Natural killer cell (primary cell): ENCODE measurements around the gene CUX1. TPM values are rescaled to one million over a fixed set of nuclear protein-coding genes. Genes with fewer than 3 reads are reported as not detected.

Source experiments
- ATAC-seq, 3 donors: fragments of 150-1000 bp in 2 of 3; fragments of 200-7000 bp in 1 of 3; cut with Tn5 transposase; 1 replicate in 1 of 3; 2 replicates in 2 of 3; pipeline ENCODE4 v1.10.0; 2021; ENCODE audit warnings: mild to moderate bottlenecking in 2 of 3, moderate library complexity in 2 of 3
- DNase-seq, 2 donors: peaks; one replicate each; pipeline versions ENCODE4 v3.0.0 to v3.0.0-alpha.2; 2013 to 2021; ENCODE audit warnings: mixed read lengths in 1 of 2
- H3K27ac ChIP-seq: one replicate; pipeline ENCODE4 v1.5.1; 2013; ENCODE audit warnings: mild to moderate bottlenecking, low read length
- H3K27me3 ChIP-seq: one replicate; pipeline ENCODE4 v1.6.1; 2013; ENCODE audit warnings: low read length; ENCODE audit not compliant: control insufficient read depth, insufficient read depth
- H3K36me3 ChIP-seq: one replicate; pipeline ENCODE4 v1.6.1; 2013; ENCODE audit warnings: low read length; ENCODE audit not compliant: control insufficient read depth, insufficient read depth
- H3K4me1 ChIP-seq: one replicate; pipeline ENCODE4 v1.6.1; 2013; ENCODE audit warnings: low read length; ENCODE audit not compliant: control insufficient read depth, insufficient read depth
- H3K4me3 ChIP-seq: one replicate; pipeline ENCODE4 v1.5.1; 2013; ENCODE audit warnings: low read length
- H3K9me3 ChIP-seq: one replicate; pipeline ENCODE4 v1.6.1; 2013; ENCODE audit warnings: low read length; ENCODE audit not compliant: control insufficient read depth, insufficient read depth
- H3K27ac Mint-ChIP-seq, 2 donors: one replicate each; pipeline ENCODE4 v1.8.0; 2022; ENCODE audit warnings: mild to moderate bottlenecking in 2 of 2, mixed read lengths in 2 of 2, moderate library complexity in 1 of 2
- H3K27me3 Mint-ChIP-seq, 2 donors: one replicate each; pipeline ENCODE4 v1.8.0; 2022; ENCODE audit warnings: low read depth in 2 of 2, mixed read lengths in 2 of 2
- H3K36me3 Mint-ChIP-seq: one replicate; pipeline ENCODE4 v1.8.0; 2022; ENCODE audit warnings: mixed read lengths
- H3K4me1 Mint-ChIP-seq, 2 donors: one replicate each; pipeline ENCODE4 v1.8.0; 2022; ENCODE audit warnings: mixed read lengths in 2 of 2
- H3K4me3 Mint-ChIP-seq: one replicate; pipeline ENCODE4 v1.8.0; 2022; ENCODE audit warnings: mild to moderate bottlenecking, moderate library complexity, mixed read lengths
- H3K9me3 Mint-ChIP-seq, 2 donors: one replicate each; pipeline ENCODE4 v1.8.0; 2022; ENCODE audit warnings: mixed read lengths in 2 of 2
- WGBS: methylation state at CpG from one replicate; pipeline ENCODE4 v1.1.7; 2013; ENCODE audit warnings: missing lambda C conversion rate; ENCODE audit not compliant: insufficient coverage; 5-methylcytosine and 5-hydroxymethylcytosine counted together
- intact Hi-C: fragments of 100-400 bp; cut with micrococcal nuclease; formaldehyde crosslinking; loops from one replicate; pipeline ENCODE4 v1.14.2; 2022
- total RNA-seq, 4 donors: library from RNA; stranded (reverse); fragments of 120-200 nt in 1 of 4; gene quantifications; one replicate each; pipeline versions ENCODE4 v1.2.3 to v1.2.4, GENCODE V29; 2013 to 2022
- TF ChIP-seq, protein P1 (sequence below): fragments of 200-600 bp; IDR thresholded peaks from one replicate; pipeline ENCODE4 v1.8.0; 2022; ENCODE audit warnings: antibody characterized with exemption

Gene CUX1
- total RNA-seq, 3 donors from 2014 or later (not counting 1 experiment from before 2014, with no cell fraction given): 59.8 to 77.4 (median 73.6) TPM

- H3K4me1 Mint-ChIP-seq: peaks cover 11 to 18% of the 10 kb centered on the region in 2 donors
- no peak overlapping the region for H3K27ac ChIP-seq
- DNase-seq: no peak
- H3K36me3 ChIP-seq: no peaks in the 10 kb centered on the region
- no peak for ATAC-seq
- no peaks in the 10 kb centered on the region for H3K4me1 ChIP-seq
- TF ChIP-seq, protein P1, sequence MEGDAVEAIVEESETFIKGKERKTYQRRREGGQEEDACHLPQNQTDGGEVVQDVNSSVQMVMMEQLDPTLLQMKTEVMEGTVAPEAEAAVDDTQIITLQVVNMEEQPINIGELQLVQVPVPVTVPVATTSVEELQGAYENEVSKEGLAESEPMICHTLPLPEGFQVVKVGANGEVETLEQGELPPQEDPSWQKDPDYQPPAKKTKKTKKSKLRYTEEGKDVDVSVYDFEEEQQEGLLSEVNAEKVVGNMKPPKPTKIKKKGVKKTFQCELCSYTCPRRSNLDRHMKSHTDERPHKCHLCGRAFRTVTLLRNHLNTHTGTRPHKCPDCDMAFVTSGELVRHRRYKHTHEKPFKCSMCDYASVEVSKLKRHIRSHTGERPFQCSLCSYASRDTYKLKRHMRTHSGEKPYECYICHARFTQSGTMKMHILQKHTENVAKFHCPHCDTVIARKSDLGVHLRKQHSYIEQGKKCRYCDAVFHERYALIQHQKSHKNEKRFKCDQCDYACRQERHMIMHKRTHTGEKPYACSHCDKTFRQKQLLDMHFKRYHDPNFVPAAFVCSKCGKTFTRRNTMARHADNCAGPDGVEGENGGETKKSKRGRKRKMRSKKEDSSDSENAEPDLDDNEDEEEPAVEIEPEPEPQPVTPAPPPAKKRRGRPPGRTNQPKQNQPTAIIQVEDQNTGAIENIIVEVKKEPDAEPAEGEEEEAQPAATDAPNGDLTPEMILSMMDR: no peak
- H3K36me3 Mint-ChIP-seq: no peaks in the 10 kb centered on the region
- H3K4me3 Mint-ChIP-seq: no peak overlapping the region
- intact Hi-C loops: no loop called here
- 90% methylated on average over 14 of the region's 14 CpGs for WGBS
- H3K4me3 ChIP-seq: no peak overlapping the region
- no peaks in the 10 kb centered on the region for H3K9me3 ChIP-seq
- no peak overlapping the region for H3K27ac Mint-ChIP-seq
- no peaks in the 10 kb centered on the region for H3K9me3 Mint-ChIP-seq
- H3K27me3 Mint-ChIP-seq: no peaks in the 10 kb centered on the region
- no peaks in the 10 kb centered on the region for H3K27me3 ChIP-seq
Measured at GRCh38 chr7:101935521-101936141, 118.2 kb downstream of the CUX1 start.

GRCh38 chr7:101936223-101936610, 118.8 kb downstream of the CUX1 start:
- peaks cover 11 to 21% of the 10 kb centered on the region in 2 donors for H3K4me1 Mint-ChIP-seq
- Histone ChIP-seq H3K4me1 (no peaks in the 10 kb centered on the region), H3K4me3 (no peak overlapping the region), H3K27me3 (no peaks in the 10 kb centered on the region), H3K36me3 (no peaks in the 10 kb centered on the region), H3K9me3 (no peaks in the 10 kb centered on the region), H3K27ac (no peak overlapping the region)
- WGBS: 88% methylated on average over 13 of the region's 13 CpGs
- no peak for DNase-seq
- H3K9me3 Mint-ChIP-seq: no peaks in the 10 kb centered on the region
- no peaks in the 10 kb centered on the region for H3K27me3 Mint-ChIP-seq
- no peak for ATAC-seq
- TF ChIP-seq, protein P1: no peak
- H3K4me3 Mint-ChIP-seq: no peak overlapping the region
- H3K27ac Mint-ChIP-seq: no peak overlapping the region
- intact Hi-C loops: no loop called here
- no peaks in the 10 kb centered on the region for H3K36me3 Mint-ChIP-seq

DNA sequence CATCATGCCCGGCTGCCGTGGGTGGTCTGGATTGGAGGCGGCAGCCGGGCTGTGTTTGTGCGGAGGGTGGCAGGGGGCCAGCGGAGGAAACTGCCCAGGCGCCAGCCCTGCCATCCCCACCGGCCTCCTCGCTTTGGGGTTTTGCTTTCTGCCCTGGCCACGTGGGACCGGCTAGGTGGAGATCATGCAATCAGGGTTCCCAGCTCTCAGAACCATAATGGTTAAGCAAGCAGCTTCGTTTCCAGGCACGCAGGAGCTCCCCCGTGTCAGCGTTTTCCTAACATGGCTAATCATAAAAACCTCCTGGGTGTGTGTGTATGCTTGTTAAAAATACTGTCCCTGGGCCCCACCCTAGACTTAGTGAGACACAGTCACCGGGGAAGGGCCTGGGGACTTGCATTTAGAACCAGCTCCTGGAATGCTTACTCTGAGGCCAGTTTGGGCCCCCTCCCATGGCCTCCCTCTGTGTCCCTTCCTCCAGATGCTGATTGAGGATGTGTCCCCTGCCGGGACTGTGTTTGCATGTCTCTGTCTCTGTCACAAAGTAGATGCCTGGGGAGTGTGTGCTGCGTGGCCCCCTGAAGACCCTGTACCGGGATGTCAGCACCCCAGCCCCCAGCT, 119.3 kb downstream of the CUX1 start:
- no peak overlapping the region for H3K4me3 ChIP-seq
- no peak for DNase-seq
- Mint-ChIP-seq H3K27me3 (no peaks in the 10 kb centered on the region), H3K36me3 (no peaks in the 10 kb centered on the region), H3K9me3 (no peaks in the 10 kb centered on the region), H3K4me1 (peaks cover 10 to 25% of the 10 kb centered on the region in 2 donors), H3K27ac (no peak overlapping the region), H3K4me3 (no peak overlapping the region)
- WGBS: 94% methylated on average over 19 of the region's 19 CpGs
- no peaks in the 10 kb centered on the region for H3K4me1 ChIP-seq
- TF ChIP-seq, protein P1: no peak
- ATAC-seq: no peak
- no peaks in the 10 kb centered on the region for H3K27me3 ChIP-seq
- H3K36me3 ChIP-seq: no peaks in the 10 kb centered on the region
- intact Hi-C loops: no loop called here
- H3K27ac ChIP-seq: no peak overlapping the region
- no peaks in the 10 kb centered on the region for H3K9me3 ChIP-seq
